GM12874 (cell line): Measurements from ENCODE around the gene FMNL1.

Source experiments
- TF ChIP-seq, protein P1 (sequence below): IDR thresholded peaks from 2 replicates; pipeline ENCODE4 v1.5.1; 2011; ENCODE audit warnings: low read depth, mild to moderate bottlenecking, control low read depth, low read length, moderate library complexity; ENCODE audit not compliant: insufficient read depth

FMNL1 gene

GRCh38 chr17:45234641-45235415 is 13.1 kb downstream of the FMNL1 start:
- TF ChIP-seq, protein P1, sequence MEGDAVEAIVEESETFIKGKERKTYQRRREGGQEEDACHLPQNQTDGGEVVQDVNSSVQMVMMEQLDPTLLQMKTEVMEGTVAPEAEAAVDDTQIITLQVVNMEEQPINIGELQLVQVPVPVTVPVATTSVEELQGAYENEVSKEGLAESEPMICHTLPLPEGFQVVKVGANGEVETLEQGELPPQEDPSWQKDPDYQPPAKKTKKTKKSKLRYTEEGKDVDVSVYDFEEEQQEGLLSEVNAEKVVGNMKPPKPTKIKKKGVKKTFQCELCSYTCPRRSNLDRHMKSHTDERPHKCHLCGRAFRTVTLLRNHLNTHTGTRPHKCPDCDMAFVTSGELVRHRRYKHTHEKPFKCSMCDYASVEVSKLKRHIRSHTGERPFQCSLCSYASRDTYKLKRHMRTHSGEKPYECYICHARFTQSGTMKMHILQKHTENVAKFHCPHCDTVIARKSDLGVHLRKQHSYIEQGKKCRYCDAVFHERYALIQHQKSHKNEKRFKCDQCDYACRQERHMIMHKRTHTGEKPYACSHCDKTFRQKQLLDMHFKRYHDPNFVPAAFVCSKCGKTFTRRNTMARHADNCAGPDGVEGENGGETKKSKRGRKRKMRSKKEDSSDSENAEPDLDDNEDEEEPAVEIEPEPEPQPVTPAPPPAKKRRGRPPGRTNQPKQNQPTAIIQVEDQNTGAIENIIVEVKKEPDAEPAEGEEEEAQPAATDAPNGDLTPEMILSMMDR = peak; percentile 75

DNA sequence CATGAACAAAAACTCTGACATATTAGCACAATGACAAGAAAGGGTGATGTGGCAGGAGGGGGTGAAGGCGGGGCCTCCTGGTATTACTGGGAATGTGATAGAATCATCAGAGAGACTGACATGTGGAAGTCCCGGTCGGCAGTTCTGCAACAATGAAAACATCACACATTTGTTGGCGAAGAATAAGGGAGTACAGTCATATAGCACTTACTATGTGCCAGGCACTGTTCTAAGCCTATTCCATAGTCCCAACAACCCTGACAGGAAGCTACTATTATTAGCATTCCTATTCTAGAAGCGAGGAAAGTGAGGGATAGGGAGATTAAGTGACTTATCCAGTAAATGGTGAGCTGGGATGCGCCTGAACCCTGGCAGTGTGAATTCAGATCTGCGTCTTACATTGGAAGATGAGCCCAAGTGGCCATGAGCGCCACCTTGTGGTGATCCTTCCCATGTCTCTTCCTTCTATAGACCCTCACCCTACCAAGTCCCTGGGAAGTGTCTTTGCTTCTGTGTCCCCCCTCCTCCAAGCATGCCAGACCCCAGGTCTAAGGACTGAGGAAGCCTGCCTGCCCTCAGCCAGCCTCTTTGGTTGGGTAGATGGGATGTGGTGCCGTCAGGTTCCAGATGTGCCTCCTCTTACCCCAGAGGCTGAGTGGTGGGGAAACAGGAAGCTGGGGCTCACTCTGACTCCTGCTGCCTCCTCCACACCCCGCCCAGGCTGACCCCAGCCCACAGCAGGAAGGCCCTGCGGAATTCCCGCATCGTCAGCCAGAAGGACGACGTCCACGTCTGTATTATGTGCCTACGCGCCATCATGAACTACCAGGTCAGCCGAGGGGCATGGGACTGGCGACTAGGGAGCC is 14.0 kb downstream of the FMNL1 start:
- TF ChIP-seq, protein P1 = peak; percentile 90

DNA sequence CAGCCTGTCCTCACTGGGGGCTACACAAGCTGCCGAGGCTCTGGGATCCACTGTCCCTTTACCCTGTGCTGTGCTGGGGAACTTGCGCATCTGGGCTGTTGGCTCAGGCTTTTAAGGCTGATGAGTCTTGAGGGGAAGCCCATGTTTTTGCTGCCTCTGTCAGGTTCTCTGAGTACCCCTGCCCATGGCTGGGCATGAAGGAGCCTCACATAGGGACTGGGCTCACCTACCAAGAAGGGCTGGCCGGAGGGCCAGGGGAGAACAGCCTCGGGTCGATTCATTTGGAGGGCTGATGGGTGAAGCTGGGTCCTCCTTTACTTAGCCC is 14.6 kb downstream of the FMNL1 start:
- TF ChIP-seq, protein P1 = no peak

DNA sequence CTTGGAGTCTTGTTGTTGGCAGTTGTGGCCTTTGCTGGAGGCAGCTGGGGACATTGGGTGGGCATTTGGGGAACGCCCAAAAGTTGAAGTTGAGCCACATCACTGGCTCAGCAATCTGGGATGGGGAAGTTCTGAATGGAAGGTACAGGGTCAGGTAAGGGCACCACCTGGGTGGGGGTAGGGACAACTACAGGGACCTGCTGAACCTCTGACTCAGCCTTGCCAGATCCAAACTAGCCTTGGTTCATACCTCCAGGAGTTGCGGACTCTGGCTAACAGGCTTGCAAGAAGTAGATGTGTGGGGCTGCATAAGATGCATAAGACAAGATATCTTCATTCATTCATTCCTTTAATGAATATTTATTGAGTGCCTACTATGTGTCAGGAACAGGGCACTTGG is 16.0 kb downstream of the FMNL1 start:
- TF ChIP-seq, protein P1 = no peak

DNA sequence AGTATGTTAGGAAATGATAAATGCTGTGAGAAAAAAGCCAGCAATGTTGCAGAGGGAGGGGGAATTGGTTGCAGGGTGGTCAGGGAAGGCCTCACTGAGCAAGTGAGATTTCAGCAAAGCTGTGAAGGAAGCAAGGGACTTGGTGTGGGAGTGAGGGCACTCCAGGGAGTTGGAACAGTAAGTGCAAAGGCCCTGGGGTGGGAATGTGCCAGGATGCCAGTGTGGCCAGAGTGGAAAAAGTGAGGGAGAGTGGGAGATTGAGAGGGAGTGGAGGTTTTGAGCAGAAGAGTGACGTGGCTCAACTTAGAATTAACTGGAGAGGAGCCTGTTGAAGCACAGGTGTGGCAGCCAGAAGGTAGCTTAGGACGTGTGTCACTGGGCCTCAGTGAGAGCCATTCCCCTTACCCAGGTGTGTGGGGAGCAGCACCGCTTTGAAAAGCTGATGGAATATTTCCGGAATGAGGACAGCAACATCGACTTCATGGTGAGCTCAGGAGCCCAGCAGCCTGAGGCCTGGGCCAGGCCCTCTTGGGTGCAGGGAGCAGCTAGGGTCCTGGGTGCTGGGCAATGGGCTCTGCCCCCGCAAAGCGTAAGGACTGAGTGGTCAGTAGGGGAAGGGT is 16.6 kb downstream of the FMNL1 start:
- TF ChIP-seq, protein P1 = no peak

- TF ChIP-seq, protein P1 = no peak
Observed at GRCh38 chr17:45240905-45241327, 19.2 kb downstream of the FMNL1 start.
